NCI-H2029 (cell line): Measurements from ENCODE around the gene DNAAF3.

Experiments
- DNase-seq: peaks from one replicate; lab custom pipeline; 2025; lab: John Stamatoyannopoulos, UW

The DNAAF3 gene

GRCh38 chr19:55116232-55116858 is 50.1 kb downstream of the DNAAF3 start:
- no peak for DNase-seq

- DNase-seq: no peak
These were observed 50.9 kb downstream of the DNAAF3 start for GRCh38 chr19:55115446-55116065.

- no peak for DNase-seq
These were observed 51.8 kb downstream of the DNAAF3 start for GRCh38 chr19:55114566-55115145.

- DNase-seq: no peak
These were observed 52.8 kb downstream of the DNAAF3 start for GRCh38 chr19:55113570-55114039.

GRCh38 chr19:55112777-55113569 is 53.4 kb downstream of the DNAAF3 start:
- DNase-seq: no peak

- DNase-seq: no peak
These were observed 54.1 kb downstream of the DNAAF3 start for GRCh38 chr19:55112246-55112776.

GRCh38 chr19:55111238-55111831 is 55.1 kb downstream of the DNAAF3 start:
- DNase-seq: no peak

GRCh38 chr19:55109527-55110291 is 56.7 kb downstream of the DNAAF3 start:
- DNase-seq: no peak
